HAP-1 (cell line): ENCODE data around the gene LHFPL3.
"Not testable (repeated sequence)": the region's sequence is repeated elsewhere in the genome, so short reads cannot be mapped to it uniquely, and the experiment has no call there.

Source experiments
- DNase-seq, 2 experiments: peaks; one replicate each; pipeline ENCODE4 v3.0.0-alpha.2; 2016 to 2020; ENCODE audit warnings: low spot score in 2 of 2
- H3K27me3 ChIP-seq: fragments of 250-450 bp; sonication (Bioruptor Pico); 2 replicates; pipeline ENCODE4 v1.5.1; 2020; ENCODE audit warnings: low read depth, mild to moderate bottlenecking, moderate library complexity
- H3K36me3 ChIP-seq: fragments of 250-450 bp; sonication (Bioruptor Pico); replicated peaks from 2 replicates; pipeline ENCODE4 v1.5.1; 2020; ENCODE audit warnings: mild to moderate bottlenecking
- H3K4me1 ChIP-seq: fragments of 250-450 bp; sonication (Bioruptor Pico); 2 replicates; pipeline ENCODE4 v1.5.1; 2020; ENCODE audit warnings: mild to moderate bottlenecking
- H3K4me3 ChIP-seq: fragments of 250-450 bp; sonication (Bioruptor Pico); 2 replicates; pipeline ENCODE4 v1.5.1; 2020; ENCODE audit warnings: mild to moderate bottlenecking, moderate library complexity
- H3K9me3 ChIP-seq: fragments of 250-450 bp; sonication (Bioruptor Pico); 2 replicates; pipeline ENCODE4 v1.5.1; 2020; ENCODE audit warnings: mild to moderate bottlenecking, moderate library complexity
- in situ Hi-C: fragments of 300-500 bp; cut with MboI; formaldehyde crosslinking; loops from 3 replicates; pipeline ENCODE4 v1.14.3; 2020; ENCODE audit warnings: low sequenced_read_pairs, inconsistent platforms, mixed read lengths

Gene LHFPL3

DNA sequence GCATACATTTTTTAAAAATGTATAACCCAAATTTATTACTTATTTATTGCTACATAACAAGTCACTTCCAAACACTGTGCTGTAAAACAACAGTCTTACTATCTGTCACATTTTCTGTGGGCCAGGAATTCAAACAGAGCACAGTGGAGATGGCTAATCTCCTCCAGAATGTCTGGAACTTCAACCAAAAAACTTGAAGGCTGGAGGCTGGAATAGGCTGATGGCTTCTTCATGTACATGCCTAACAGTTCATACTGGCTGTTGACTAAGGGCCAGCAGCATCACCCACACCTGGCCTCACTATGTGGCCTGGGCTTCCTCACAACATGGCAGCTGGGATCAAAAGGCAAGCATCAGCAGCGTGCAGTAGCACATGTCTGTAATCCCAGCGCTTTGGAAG is 593.2 kb downstream of the LHFPL3 start:
- Histone ChIP-seq H3K36me3 (no peaks in the 10 kb centered on the region), H3K4me1 (no peaks in the 10 kb centered on the region), H3K27me3 (peaks cover 3% of the 10 kb centered on the region; the same call in 1 of the 2 replicates), H3K4me3 (no peak overlapping the region), H3K9me3 (no peaks in the 10 kb centered on the region)
- DNase-seq, result no peak
- in situ Hi-C loops, result no loop called here

GRCh38 chr7:104922182-104923009 is 594.0 kb downstream of the LHFPL3 start:
- Histone ChIP-seq H3K9me3 (no peaks in the 10 kb centered on the region), H3K36me3 (no peaks in the 10 kb centered on the region), H3K4me1 (no peaks in the 10 kb centered on the region), H3K4me3 (no peak overlapping the region), H3K27me3 (peaks cover 3% of the 10 kb centered on the region; the same call in 1 of the 2 replicates)
- in situ Hi-C loops, result no loop called here
- no peak for DNase-seq

DNA sequence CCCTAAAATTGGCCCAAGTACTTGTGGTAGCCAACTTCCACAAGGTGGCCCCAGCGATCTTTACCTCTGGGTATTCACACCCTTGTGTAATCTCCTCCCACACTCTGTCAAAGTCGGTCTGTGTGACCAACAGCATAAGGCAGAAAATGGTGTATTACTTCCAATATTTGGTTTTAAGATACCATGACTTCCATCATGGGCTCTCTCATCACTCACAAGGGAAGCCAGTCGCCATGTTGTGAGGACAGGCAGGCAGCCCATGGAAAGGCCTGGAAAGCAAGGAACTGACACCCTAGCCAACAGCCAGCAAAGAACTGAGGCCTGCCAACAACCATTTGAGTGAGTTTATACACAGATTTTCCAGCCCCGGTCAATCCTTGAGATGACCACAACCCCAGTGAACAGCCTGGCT is 594.6 kb downstream of the LHFPL3 start:
- in situ Hi-C loops, result no loop called here
- Histone ChIP-seq H3K4me1 (no peaks in the 10 kb centered on the region), H3K9me3 (no peaks in the 10 kb centered on the region), H3K27me3 (peaks cover 3% of the 10 kb centered on the region; the same call in 1 of the 2 replicates), H3K36me3 (no peaks in the 10 kb centered on the region), H3K4me3 (no peak overlapping the region)
- DNase-seq, result peak; percentile 76 to 85

- H3K27me3 ChIP-seq, H3K4me1 ChIP-seq, DNase-seq, H3K36me3 ChIP-seq, H3K9me3 ChIP-seq, H3K4me3 ChIP-seq, in situ Hi-C loops: not testable (repeated sequence)
These were observed 597.8 kb downstream of the LHFPL3 start for GRCh38 chr7:104926189-104926588.

- no peak for DNase-seq
- no peaks in the 10 kb centered on the region for H3K4me1 ChIP-seq
- no peak overlapping the region for H3K4me3 ChIP-seq
These were observed 598.2 kb downstream of the LHFPL3 start for GRCh38 chr7:104926601-104927041.

DNA sequence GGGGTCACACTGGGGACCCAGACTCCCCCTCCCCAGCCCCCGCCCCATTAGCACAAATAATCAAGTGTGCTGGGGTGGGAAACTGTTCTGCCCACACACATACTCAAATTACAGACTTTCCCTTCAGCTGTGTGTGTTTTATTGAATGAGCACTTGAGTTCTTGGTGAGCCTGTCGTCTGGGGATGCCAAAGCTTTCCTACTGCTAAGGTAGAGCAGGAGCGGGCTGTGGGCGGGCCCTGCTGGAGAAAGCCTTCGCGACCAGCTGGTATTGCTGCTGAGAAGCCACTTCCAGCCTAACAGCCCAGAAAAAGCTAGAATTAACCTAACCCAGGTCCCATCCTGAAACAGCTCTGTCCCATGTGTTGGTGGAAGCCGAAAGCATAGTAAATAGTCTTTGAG is 598.7 kb downstream of the LHFPL3 start:
- DNase-seq, result no peak
- in situ Hi-C loops, result no loop called here

More at GRCh38 chr7:104926601-104927041, 598.2 kb downstream of the LHFPL3 start:
- in situ Hi-C loops, result no loop called here
- Histone ChIP-seq H3K27me3 (no peaks in the 10 kb centered on the region), H3K36me3 (no peaks in the 10 kb centered on the region), H3K9me3 (no peaks in the 10 kb centered on the region)

GRCh38 chr7:104928721-104929400 is 600.5 kb downstream of the LHFPL3 start:
- Histone ChIP-seq H3K27me3 (no peaks in the 10 kb centered on the region), H3K9me3 (no peaks in the 10 kb centered on the region), H3K36me3 (no peaks in the 10 kb centered on the region), H3K4me1 (no peaks in the 10 kb centered on the region), H3K4me3 (no peak overlapping the region)
- no peak for DNase-seq
- in situ Hi-C loops, result no loop called here

More for the DNA sequence above, 598.7 kb downstream of the LHFPL3 start:
- no peak overlapping the region for H3K4me3 ChIP-seq
- no peaks in the 10 kb centered on the region for H3K27me3 ChIP-seq
- no peaks in the 10 kb centered on the region for H3K36me3 ChIP-seq
- no peaks in the 10 kb centered on the region for H3K9me3 ChIP-seq
- H3K4me1 ChIP-seq, result no peaks in the 10 kb centered on the region

DNA sequence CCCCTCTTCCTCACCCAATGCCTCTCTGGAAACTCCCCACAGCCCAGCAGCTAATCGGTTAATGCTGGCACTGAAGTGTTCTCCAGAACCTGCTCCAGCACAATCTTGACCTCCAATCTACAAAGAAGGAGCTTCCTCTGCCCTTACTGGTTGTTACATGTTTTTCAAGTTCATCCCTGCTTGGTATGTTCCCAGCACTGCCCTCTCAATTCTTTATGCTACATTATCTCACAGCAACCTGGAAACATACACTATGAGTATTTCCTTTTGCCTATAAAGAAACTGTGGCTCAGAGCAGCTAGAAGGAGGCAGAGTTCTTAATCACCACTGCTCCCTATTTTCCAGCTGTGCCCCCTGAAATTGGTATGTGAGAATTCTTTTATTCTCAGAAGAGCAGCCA is 601.5 kb downstream of the LHFPL3 start:
- H3K4me3 ChIP-seq, result no peak overlapping the region
- no peaks in the 10 kb centered on the region for H3K27me3 ChIP-seq
- H3K4me1 ChIP-seq, result no peaks in the 10 kb centered on the region
- in situ Hi-C loops, result no loop called here
- H3K36me3 ChIP-seq, result no peaks in the 10 kb centered on the region
- DNase-seq, result no peak
- H3K9me3 ChIP-seq, result no peaks in the 10 kb centered on the region

GRCh38 chr7:104931181-104931781 is 602.9 kb downstream of the LHFPL3 start:
- no peaks in the 10 kb centered on the region for H3K9me3 ChIP-seq
- in situ Hi-C loops, result no loop called here
- DNase-seq, result no peak
- no peaks in the 10 kb centered on the region for H3K4me1 ChIP-seq
- no peaks in the 10 kb centered on the region for H3K27me3 ChIP-seq
- no peak overlapping the region for H3K4me3 ChIP-seq
- no peaks in the 10 kb centered on the region for H3K36me3 ChIP-seq

DNA sequence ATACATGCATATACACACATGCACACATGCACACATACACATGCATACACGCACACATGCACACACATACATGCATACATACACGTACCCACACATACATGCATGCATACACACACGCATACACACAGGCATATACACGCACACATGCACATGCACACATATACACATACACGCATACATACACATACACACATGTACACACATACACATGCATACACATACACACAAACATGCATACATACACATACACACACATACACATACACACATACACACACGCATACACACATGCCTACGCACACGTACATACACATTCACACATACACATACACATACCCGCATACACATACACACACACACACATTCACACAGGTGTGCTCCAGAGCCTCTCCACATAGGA is 604.6 kb downstream of the LHFPL3 start:
- H3K4me1 ChIP-seq, result no peaks in the 10 kb centered on the region

GRCh38 chr7:104933521-104933988 is 605.2 kb downstream of the LHFPL3 start:
- no peaks in the 10 kb centered on the region for H3K9me3 ChIP-seq
- no peaks in the 10 kb centered on the region for H3K27me3 ChIP-seq
- no peaks in the 10 kb centered on the region for H3K36me3 ChIP-seq
- in situ Hi-C loops, result no loop called here
- H3K4me1 ChIP-seq, result no peaks in the 10 kb centered on the region
- no peak overlapping the region for H3K4me3 ChIP-seq
- DNase-seq, result no peak

More for the DNA sequence above, 604.6 kb downstream of the LHFPL3 start:
- no peak overlapping the region for H3K4me3 ChIP-seq
- H3K27me3 ChIP-seq, result no peaks in the 10 kb centered on the region
- no peak for DNase-seq
- H3K9me3 ChIP-seq, result no peaks in the 10 kb centered on the region
- in situ Hi-C loops, result no loop called here
- H3K36me3 ChIP-seq, result no peaks in the 10 kb centered on the region

DNA sequence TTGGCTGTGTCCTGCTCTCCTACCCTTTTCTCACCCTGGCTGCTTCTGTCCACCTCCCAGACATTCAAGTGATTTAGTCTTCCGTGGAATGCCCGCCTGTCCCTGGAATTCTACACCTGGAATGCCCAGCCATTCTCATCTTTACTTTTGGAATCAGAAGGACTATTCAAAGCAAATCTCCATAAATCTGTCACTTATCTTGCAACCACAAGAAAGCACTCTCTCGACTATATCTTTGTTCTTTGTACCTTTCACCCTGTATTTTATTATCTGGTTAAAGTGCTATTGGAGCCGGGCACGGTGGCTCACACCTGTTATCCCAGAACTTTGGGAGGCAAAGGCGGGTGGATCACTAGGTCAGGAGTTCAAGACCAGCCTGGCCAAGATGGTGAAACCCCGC is 606.3 kb downstream of the LHFPL3 start:
- Histone ChIP-seq H3K4me1 (no peaks in the 10 kb centered on the region), H3K9me3 (no peaks in the 10 kb centered on the region), H3K4me3 (no peak overlapping the region), H3K27me3 (no peaks in the 10 kb centered on the region), H3K36me3 (no peaks in the 10 kb centered on the region)
- in situ Hi-C loops, result no loop called here
- DNase-seq, result no peak

GRCh38 chr7:104935276-104935675 is 606.9 kb downstream of the LHFPL3 start:
- in situ Hi-C loops, result no loop called here
- H3K9me3 ChIP-seq, result no peaks in the 10 kb centered on the region
- no peak for DNase-seq
- H3K27me3 ChIP-seq, result no peaks in the 10 kb centered on the region
- no peaks in the 10 kb centered on the region for H3K4me1 ChIP-seq
- no peak overlapping the region for H3K4me3 ChIP-seq
- H3K36me3 ChIP-seq, result no peaks in the 10 kb centered on the region

DNA sequence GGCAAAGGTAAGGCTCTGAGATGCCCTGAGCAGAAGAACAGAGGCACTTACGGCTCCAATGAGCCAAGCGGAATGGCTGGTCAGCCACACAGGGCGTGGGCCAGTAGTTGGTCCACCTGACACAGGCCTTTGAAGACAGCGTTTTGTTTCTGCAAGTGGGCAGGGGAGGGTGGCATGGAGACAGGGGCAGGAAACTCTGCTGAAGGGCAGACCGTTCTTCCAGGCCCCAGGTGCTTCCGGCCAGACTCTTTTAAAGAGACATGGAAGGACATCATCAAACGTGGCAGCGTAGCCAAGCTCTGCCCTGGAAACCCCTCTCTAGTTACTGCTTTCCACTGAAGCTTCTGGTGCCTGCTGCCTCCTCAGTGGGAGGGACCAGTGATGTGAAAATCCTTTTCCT is 608.1 kb downstream of the LHFPL3 start:
- in situ Hi-C loops, result no loop called here
- Histone ChIP-seq H3K4me1 (no peaks in the 10 kb centered on the region), H3K27me3 (no peaks in the 10 kb centered on the region), H3K36me3 (no peaks in the 10 kb centered on the region), H3K9me3 (no peaks in the 10 kb centered on the region), H3K4me3 (no peak overlapping the region)
- no peak for DNase-seq
